GM11168 (cell line): Measurements from ENCODE around the gene USP10.

Source experiments
- in situ Hi-C: fragments of 300-500 bp; cut with MboI; formaldehyde crosslinking; loops from one replicate; pipeline ENCODE4 v1.12.0; 2022; ENCODE audit warnings: low sequenced_read_pairs; ENCODE audit not compliant: unreplicated experiment

Gene USP10

DNA sequence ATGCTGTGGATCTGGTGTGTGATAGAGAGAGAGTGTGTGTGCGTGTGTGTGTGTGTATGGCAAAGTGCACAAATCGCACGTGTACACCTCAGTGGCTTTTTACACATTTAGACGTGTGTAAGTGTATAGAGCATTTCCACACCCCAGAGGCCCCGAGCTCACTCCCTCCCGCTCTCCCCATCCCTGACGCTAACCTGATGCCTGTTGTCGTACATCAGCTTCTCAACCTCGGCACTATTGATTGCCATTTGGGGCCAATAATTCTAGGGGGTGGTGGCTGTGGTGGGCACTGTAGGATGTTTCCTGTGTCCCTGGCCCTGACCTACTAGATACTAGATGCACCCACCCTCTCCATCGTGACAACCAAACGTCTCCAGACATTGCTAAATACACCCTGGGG is 89.6 kb downstream of the USP10 start:
- in situ Hi-C loops, result no loop called here

DNA sequence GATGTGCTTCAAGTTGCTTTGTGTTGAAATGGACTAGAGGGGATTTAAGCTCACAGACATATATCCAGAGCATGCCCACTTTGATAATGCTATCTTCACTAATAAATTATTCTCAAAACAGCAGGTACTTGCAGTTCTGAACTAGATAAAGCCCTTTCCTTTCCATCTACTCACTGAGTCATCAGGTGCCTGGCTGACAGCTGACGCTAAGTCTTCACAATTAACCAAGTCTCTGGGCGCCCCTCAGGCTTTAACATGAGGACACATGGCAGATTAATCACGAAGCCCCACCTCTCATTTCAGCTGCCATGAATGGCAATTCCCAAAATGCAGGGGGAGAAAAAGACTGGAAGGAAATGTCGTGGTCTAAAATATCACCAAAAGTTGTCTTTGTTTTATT is 90.5 kb downstream of the USP10 start:
- in situ Hi-C loops, result no loop called here

GRCh38 chr16:84791088-84791487 is 91.3 kb downstream of the USP10 start:
- in situ Hi-C loops, result no loop called here

GRCh38 chr16:84791501-84791900 is 91.7 kb downstream of the USP10 start:
- in situ Hi-C loops, result no loop called here

DNA sequence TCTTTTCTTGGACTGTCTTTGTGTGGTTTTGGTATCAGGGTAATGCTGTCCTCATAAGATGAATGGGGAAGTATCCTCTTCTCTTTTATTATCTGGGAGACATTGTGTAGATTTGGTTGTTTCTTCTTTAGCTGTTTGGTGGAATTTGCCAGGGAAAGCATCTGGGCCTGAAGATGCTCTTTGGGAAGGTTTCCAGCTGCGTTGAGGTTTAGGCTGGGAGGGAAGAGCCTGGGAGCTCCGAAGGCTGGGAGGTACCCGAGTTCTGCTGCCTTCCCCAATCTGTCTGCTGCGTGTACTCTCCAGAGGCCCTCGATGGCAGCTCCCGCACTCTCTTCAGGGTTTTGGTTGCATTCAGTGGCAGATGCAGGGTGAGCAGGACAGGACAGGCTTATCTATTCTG is 94.4 kb downstream of the USP10 start:
- in situ Hi-C loops, result no loop called here

DNA sequence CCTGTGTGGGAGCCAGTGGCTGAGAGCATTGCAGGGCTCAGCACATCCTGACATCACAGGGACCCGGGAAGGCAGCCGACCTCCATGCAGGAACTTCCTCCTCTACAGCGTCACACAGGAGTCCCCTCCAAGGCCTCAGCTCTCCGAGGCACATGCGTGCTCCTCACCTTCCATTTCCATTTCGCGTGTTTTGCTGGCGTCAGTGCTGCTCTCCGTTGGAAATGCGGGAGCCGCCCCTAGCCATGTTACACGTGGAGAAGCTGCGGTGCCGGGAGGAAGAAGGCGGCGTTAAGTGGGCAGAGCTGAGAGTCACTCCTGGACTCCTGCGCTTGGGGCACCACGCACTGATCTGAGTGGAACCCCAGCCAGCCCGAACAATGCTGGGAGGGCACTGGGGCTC is 94.8 kb downstream of the USP10 start:
- in situ Hi-C loops, result no loop called here

DNA sequence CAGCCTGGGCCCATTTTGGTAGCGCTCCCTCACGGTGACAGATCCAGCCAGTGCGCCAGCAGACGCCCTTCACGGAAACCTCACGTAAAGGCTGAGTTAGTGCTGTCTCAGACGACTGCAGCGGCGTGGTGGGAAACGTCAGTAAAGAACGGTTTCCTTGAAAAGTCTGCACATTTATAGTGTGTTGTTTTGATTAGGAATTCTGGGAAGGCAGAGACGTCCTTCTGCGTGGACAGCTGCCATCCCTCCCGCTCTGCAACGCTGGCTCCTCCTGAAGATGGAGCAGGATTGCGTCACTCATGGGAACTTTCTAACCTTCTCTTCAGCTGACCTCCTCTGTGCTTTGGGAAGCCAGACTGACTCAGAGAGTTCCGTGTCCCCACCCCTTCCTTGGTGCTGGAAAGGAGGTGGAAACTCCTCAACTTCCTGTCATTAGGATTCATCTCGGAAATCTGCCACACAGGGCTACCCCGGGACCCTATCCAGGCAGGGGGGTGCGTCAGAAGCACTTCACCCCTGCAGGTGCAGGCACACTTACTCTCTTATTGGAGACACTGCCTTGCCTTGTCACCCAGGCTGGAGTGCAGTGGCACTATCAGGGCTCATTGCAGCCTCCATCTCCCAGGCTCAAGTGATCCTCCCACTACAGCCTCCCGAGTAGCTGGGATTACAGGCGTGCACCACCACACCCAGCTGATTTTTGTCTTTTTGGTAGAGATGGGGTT is 95.7 kb downstream of the USP10 start:
- in situ Hi-C loops, result no loop called here

GRCh38 chr16:84800158-84800978 is 100.6 kb downstream of the USP10 start:
- in situ Hi-C loops, result no loop called here

- in situ Hi-C loops, result no loop called here
These were observed 103.3 kb downstream of the USP10 start for GRCh38 chr16:84803146-84803545.

- in situ Hi-C loops, result no loop called here
These were observed 104.5 kb downstream of the USP10 start for GRCh38 chr16:84804326-84804725.

DNA sequence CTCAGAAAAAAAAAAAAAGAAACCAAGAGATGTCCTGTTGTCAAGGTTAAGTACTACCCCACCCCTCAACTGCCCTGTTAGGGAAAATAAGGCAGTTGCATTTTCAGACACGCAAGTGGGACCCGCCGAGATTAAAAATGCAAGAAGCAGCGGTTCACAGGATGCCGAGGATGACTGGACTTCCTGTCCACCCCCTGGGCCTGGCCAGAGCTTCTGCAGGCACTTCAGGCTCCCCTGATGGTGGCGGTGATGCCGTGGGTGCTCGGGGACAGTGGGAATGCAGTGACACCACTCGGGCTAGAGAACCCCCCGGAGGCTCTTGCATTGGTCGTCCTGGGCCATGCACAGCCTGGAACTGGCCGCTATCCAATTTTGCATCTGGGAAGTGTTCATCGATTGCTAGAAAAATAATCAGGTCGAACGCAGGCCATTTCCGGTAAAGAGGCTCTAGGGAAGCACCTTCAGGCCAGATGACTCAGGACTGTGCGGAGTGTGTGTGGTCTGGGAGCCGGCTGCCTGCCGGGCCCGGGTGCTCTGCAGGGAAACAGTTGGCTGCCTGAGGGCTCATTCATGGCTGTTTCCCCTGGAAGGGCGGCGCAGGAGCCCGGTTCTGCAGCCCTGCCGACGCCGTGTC is 106.6 kb downstream of the USP10 start:
- in situ Hi-C loops, result no loop called here

- in situ Hi-C loops, result no loop called here
These were observed 107.1 kb downstream of the USP10 start for GRCh38 chr16:84806890-84807258.

- in situ Hi-C loops, result no loop called here
These were observed 108.0 kb downstream of the USP10 start for GRCh38 chr16:84807776-84808175.

GRCh38 chr16:84808826-84809225 is 109.0 kb downstream of the USP10 start:
- in situ Hi-C loops, result no loop called here

DNA sequence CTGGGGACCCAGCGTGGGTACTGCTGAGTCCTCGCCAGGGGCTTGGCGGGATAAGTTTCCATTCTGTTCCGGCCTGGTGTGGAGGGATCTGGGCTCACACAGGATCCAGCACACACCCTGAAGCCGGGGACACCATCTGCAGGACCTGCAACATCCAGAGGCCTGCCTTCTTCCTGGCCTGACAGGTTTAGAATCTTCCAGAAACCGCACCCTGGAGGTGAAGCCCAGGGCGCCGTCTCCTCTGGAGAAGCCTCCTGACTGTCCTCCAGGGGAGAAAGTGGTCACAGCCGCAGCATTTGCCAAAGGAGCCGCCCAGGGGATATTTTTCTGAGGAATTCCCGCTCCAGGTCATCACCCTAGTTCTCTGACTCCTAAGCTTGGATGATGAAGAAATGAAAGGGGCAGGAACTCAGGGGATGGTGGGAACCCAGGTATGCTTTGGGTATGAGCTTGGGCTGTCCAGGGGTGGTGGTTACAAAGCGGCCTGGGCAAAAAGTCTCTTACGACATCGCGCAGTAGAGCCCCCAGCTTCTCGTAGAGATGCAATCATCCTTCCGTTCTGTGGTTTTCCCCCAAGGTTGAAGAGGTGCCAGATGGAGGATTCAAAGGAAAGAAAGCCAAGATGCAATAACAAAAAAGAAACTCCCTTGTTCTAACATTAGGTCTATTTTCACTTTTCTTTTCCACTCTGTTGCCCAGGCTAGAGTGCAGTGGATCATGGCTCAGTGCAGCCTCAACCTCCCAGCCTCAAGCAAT is 110.9 kb downstream of the USP10 start:
- in situ Hi-C loops, result no loop called here

GRCh38 chr16:84811529-84811928 is 111.7 kb downstream of the USP10 start:
- in situ Hi-C loops, result no loop called here

GRCh38 chr16:84813141-84813934 is 113.5 kb downstream of the USP10 start:
- in situ Hi-C loops, result no loop called here

DNA sequence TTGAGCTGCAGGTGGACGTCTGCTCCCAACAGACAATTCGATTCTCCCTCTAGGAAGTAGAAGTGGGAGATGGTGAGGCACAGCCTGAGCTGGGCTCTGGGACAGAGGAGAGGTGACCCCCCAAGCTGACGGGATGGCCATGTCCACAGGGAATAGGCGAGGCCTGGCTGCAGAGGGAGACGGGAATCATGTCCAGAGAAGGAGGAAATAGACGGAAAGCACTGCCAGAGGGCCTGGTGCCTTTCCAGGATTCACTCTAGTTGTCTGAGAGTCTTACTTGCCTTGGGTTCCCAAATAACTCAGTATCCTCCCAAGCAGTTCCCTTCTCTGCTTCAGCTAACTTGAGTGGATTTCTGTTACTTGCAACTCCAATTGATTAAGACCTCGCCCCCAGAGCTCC is 115.7 kb downstream of the USP10 start:
- in situ Hi-C loops, result no loop called here

GRCh38 chr16:84816023-84816422 is 116.2 kb downstream of the USP10 start:
- in situ Hi-C loops, result no loop called here

DNA sequence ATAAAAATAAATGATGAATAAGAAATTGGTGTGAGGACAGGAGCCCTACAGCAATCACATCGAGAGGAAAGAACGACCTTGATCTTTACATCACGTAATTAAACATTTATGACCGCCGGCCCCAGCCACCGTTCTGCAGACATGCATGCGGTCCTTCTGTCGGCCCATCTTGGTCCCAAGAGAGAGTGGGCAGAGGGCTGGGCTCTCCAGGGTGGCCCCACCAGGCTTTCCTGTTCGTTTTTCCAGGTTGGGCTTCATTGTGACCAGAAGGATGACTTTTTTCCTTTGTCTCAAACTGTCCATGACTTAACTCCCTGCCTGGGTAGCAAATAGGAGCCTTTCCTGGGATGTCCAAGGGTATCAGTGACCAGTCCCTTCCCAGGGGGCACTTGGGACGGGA is 116.7 kb downstream of the USP10 start:
- in situ Hi-C loops, result no loop called here
